Neutrophil (primary cell): ENCODE results near the gene RANGRF.

Source experiments
- H3K27ac ChIP-seq: fragments of 200-600 bp; sonication (generic); 2 replicates; pipeline ENCODE4 v1.5.1; 2016; ENCODE audit warnings: mild to moderate bottlenecking, moderate library complexity
- H3K27me3 ChIP-seq: fragments of 200-600 bp; sonication (generic); 2 replicates; pipeline ENCODE4 v1.6.0; 2016; ENCODE audit warnings: mild to moderate bottlenecking
- H3K36me3 ChIP-seq: fragments of 200-600 bp; sonication (generic); 2 replicates; pipeline ENCODE4 v1.5.1; 2017
- H3K4me1 ChIP-seq, 2 experiments: fragments of 200-600 bp in 1 of 2; sonication (generic) in 1 of 2; 1 replicate in 1 of 2; 2 replicates in 1 of 2; pipeline versions ENCODE4 v1.5.1 to v1.6.1; 2013 to 2016; ENCODE audit warnings: low read depth in 1 of 2, low read length in 1 of 2, mild to moderate bottlenecking in 1 of 2, moderate library complexity in 1 of 2; ENCODE audit not compliant: control insufficient read depth in 1 of 2, insufficient read depth in 1 of 2
- H3K4me3 ChIP-seq, 2 experiments: fragments of 200-600 bp in 1 of 2; sonication (generic) in 1 of 2; 1 replicate in 1 of 2; 2 replicates in 1 of 2; pipeline ENCODE4 v1.5.1; 2013 to 2016; ENCODE audit warnings: low read depth in 1 of 2, low read length in 1 of 2, mild to moderate bottlenecking in 1 of 2, moderate library complexity in 1 of 2
- H3K9me3 ChIP-seq: fragments of 200-600 bp; sonication (generic); 2 replicates; pipeline ENCODE4 v1.5.1; 2016
- CTCF ChIP-seq: fragments of 200-600 bp; sonication (generic); IDR thresholded peaks from 2 replicates; pipeline ENCODE4 v1.5.1; 2016; ENCODE audit warnings: antibody characterized with exemption

RANGRF gene

GRCh38 chr17:8275421-8276290 is 12.8 kb upstream of the RANGRF start:
- no peak for TF ChIP-seq CTCF
- no peaks in the 10 kb centered on the region for H3K27me3 ChIP-seq

GRCh38 chr17:8277317-8277716 is 11.2 kb upstream of the RANGRF start:
- H3K4me3 ChIP-seq: no peak overlapping the region
- H3K9me3 ChIP-seq: no peaks in the 10 kb centered on the region
- no peaks in the 10 kb centered on the region for H3K36me3 ChIP-seq
- H3K27ac ChIP-seq: no peak overlapping the region
- no peak for TF ChIP-seq CTCF
- H3K27me3 ChIP-seq: no peaks in the 10 kb centered on the region
- no peaks in the 10 kb centered on the region for H3K4me1 ChIP-seq

More at GRCh38 chr17:8275421-8276290, 12.8 kb upstream of the RANGRF start:
- Histone ChIP-seq H3K36me3 (no peaks in the 10 kb centered on the region), H3K4me1 (no peaks in the 10 kb centered on the region), H3K4me3 (no peak overlapping the region), H3K27ac (no peak overlapping the region), H3K9me3 (no peaks in the 10 kb centered on the region)

- no peak for TF ChIP-seq CTCF
- H3K4me3 ChIP-seq: no peak overlapping the region
- no peaks in the 10 kb centered on the region for H3K9me3 ChIP-seq
- no peak overlapping the region for H3K27ac ChIP-seq
- no peaks in the 10 kb centered on the region for H3K27me3 ChIP-seq
- no peaks in the 10 kb centered on the region for H3K36me3 ChIP-seq
- H3K4me1 ChIP-seq: no peaks in the 10 kb centered on the region
These were observed 6.1 kb upstream of the RANGRF start for GRCh38 chr17:8282345-8282744.

- Histone ChIP-seq H3K4me3 (no peak overlapping the region), H3K9me3 (no peaks in the 10 kb centered on the region), H3K27me3 (no peaks in the 10 kb centered on the region), H3K36me3 (no peaks in the 10 kb centered on the region), H3K4me1 (peaks cover 5 to 6% of the 10 kb centered on the region in 2 experiments), H3K27ac (no peak overlapping the region)
- no peak for TF ChIP-seq CTCF
These were observed 5.1 kb upstream of the RANGRF start for GRCh38 chr17:8283356-8283755.

GRCh38 chr17:8284126-8284525 is 4.3 kb upstream of the RANGRF start:
- no peak for TF ChIP-seq CTCF
- H3K4me1 ChIP-seq: peaks cover 8 to 10% of the 10 kb centered on the region in 2 experiments
- H3K36me3 ChIP-seq: no peaks in the 10 kb centered on the region
- no peaks in the 10 kb centered on the region for H3K9me3 ChIP-seq
- no peaks in the 10 kb centered on the region for H3K27me3 ChIP-seq
- no peak overlapping the region for H3K4me3 ChIP-seq
- H3K27ac ChIP-seq: no peak overlapping the region
